Natural killer cell (primary cell): ENCODE results near the gene LEPR. TPM values are rescaled to one million over a fixed set of nuclear protein-coding genes. Genes with fewer than 3 reads are reported as not detected.

ENCODE experiments used
- ATAC-seq, 3 donors: fragments of 150-1000 bp in 2 of 3; fragments of 200-7000 bp in 1 of 3; cut with Tn5 transposase; 1 replicate in 1 of 3; 2 replicates in 2 of 3; pipeline ENCODE4 v1.10.0; 2021; ENCODE audit warnings: mild to moderate bottlenecking in 2 of 3, moderate library complexity in 2 of 3
- DNase-seq, 2 donors: peaks; one replicate each; pipeline versions ENCODE4 v3.0.0 to v3.0.0-alpha.2; 2013 to 2021; ENCODE audit warnings: mixed read lengths in 1 of 2
- H3K27ac ChIP-seq: one replicate; pipeline ENCODE4 v1.5.1; 2013; ENCODE audit warnings: mild to moderate bottlenecking, low read length
- H3K27me3 ChIP-seq: one replicate; pipeline ENCODE4 v1.6.1; 2013; ENCODE audit warnings: low read length; ENCODE audit not compliant: control insufficient read depth, insufficient read depth
- H3K36me3 ChIP-seq: one replicate; pipeline ENCODE4 v1.6.1; 2013; ENCODE audit warnings: low read length; ENCODE audit not compliant: control insufficient read depth, insufficient read depth
- H3K4me1 ChIP-seq: one replicate; pipeline ENCODE4 v1.6.1; 2013; ENCODE audit warnings: low read length; ENCODE audit not compliant: control insufficient read depth, insufficient read depth
- H3K4me3 ChIP-seq: one replicate; pipeline ENCODE4 v1.5.1; 2013; ENCODE audit warnings: low read length
- H3K9me3 ChIP-seq: one replicate; pipeline ENCODE4 v1.6.1; 2013; ENCODE audit warnings: low read length; ENCODE audit not compliant: control insufficient read depth, insufficient read depth
- H3K27ac Mint-ChIP-seq, 2 donors: one replicate each; pipeline ENCODE4 v1.8.0; 2022; ENCODE audit warnings: mild to moderate bottlenecking in 2 of 2, mixed read lengths in 2 of 2, moderate library complexity in 1 of 2
- H3K27me3 Mint-ChIP-seq, 2 donors: one replicate each; pipeline ENCODE4 v1.8.0; 2022; ENCODE audit warnings: low read depth in 2 of 2, mixed read lengths in 2 of 2
- H3K36me3 Mint-ChIP-seq: one replicate; pipeline ENCODE4 v1.8.0; 2022; ENCODE audit warnings: mixed read lengths
- H3K4me1 Mint-ChIP-seq, 2 donors: one replicate each; pipeline ENCODE4 v1.8.0; 2022; ENCODE audit warnings: mixed read lengths in 2 of 2
- H3K4me3 Mint-ChIP-seq: one replicate; pipeline ENCODE4 v1.8.0; 2022; ENCODE audit warnings: mild to moderate bottlenecking, moderate library complexity, mixed read lengths
- H3K9me3 Mint-ChIP-seq, 2 donors: one replicate each; pipeline ENCODE4 v1.8.0; 2022; ENCODE audit warnings: mixed read lengths in 2 of 2
- CTCF ChIP-seq: fragments of 200-600 bp; IDR thresholded peaks from one replicate; pipeline ENCODE4 v1.8.0; 2022; ENCODE audit warnings: antibody characterized with exemption
- WGBS: methylation state at CpG from one replicate; pipeline ENCODE4 v1.1.7; 2013; ENCODE audit warnings: missing lambda C conversion rate; ENCODE audit not compliant: insufficient coverage; 5-methylcytosine and 5-hydroxymethylcytosine counted together
- intact Hi-C: fragments of 100-400 bp; cut with micrococcal nuclease; formaldehyde crosslinking; loops from one replicate; pipeline ENCODE4 v1.14.2; 2022
- total RNA-seq, 4 donors: library from RNA; stranded (reverse); fragments of 120-200 nt in 1 of 4; gene quantifications; one replicate each; pipeline versions ENCODE4 v1.2.3 to v1.2.4, GENCODE V29; 2013 to 2022

The LEPR gene
- total RNA-seq, 3 donors from 2014 or later (not counting 1 experiment from before 2014, with no cell fraction given), result 2.0 to 3.6 (median 2.1) TPM

- Mint-ChIP-seq H3K9me3 (no peaks in the 10 kb centered on the region), H3K27ac (no peak overlapping the region), H3K4me3 (no peak overlapping the region), H3K27me3 (peaks cover 8 to 10% of the 10 kb centered on the region in 2 donors), H3K36me3 (no peaks in the 10 kb centered on the region), H3K4me1 (no peaks in the 10 kb centered on the region)
- H3K9me3 ChIP-seq, result no peaks in the 10 kb centered on the region
- DNase-seq, result no peak
- H3K27ac ChIP-seq, result no peak overlapping the region
- WGBS, result 91% methylated on average over 1 of the region's 1 CpG
- H3K27me3 ChIP-seq, result no peaks in the 10 kb centered on the region
- intact Hi-C loops, result no loop called here
- ATAC-seq, result no peak
- no peaks in the 10 kb centered on the region for H3K36me3 ChIP-seq
- no peak for TF ChIP-seq CTCF
- H3K4me3 ChIP-seq, result no peak overlapping the region
- no peaks in the 10 kb centered on the region for H3K4me1 ChIP-seq
Measured at GRCh38 chr1:65393928-65394327, 26.5 kb upstream of the LEPR start.

- no peak overlapping the region for H3K27ac Mint-ChIP-seq
- TF ChIP-seq CTCF, result no peak
- H3K36me3 Mint-ChIP-seq, result no peaks in the 10 kb centered on the region
- no peaks in the 10 kb centered on the region for H3K9me3 ChIP-seq
- no peak overlapping the region for H3K4me3 ChIP-seq
- no peak for ATAC-seq
- no peak overlapping the region for H3K27ac ChIP-seq
- no peaks in the 10 kb centered on the region for H3K4me1 Mint-ChIP-seq
- H3K36me3 ChIP-seq, result no peaks in the 10 kb centered on the region
- H3K27me3 ChIP-seq, result no peaks in the 10 kb centered on the region
- H3K4me3 Mint-ChIP-seq, result no peak overlapping the region
- peaks cover 4 to 15% of the 10 kb centered on the region in 2 donors for H3K27me3 Mint-ChIP-seq
- intact Hi-C loops, result no loop called here
- H3K4me1 ChIP-seq, result no peaks in the 10 kb centered on the region
- no peaks in the 10 kb centered on the region for H3K9me3 Mint-ChIP-seq
- DNase-seq, result no peak
- WGBS, result 72% methylated on average over 3 of the region's 3 CpGs
Measured at GRCh38 chr1:65395887-65396612, 24.4 kb upstream of the LEPR start.

- H3K4me3 Mint-ChIP-seq, result no peak overlapping the region
Measured at GRCh38 chr1:65398083-65398482, 22.4 kb upstream of the LEPR start.

More at GRCh38 chr1:65398083-65398482, 22.4 kb upstream of the LEPR start:
- DNase-seq, result no peak
- no peak overlapping the region for H3K4me3 ChIP-seq
- no peaks in the 10 kb centered on the region for H3K27me3 ChIP-seq
- no peak for TF ChIP-seq CTCF
- no peak overlapping the region for H3K27ac ChIP-seq
- H3K36me3 ChIP-seq, result no peaks in the 10 kb centered on the region
- Mint-ChIP-seq H3K4me1 (no peaks in the 10 kb centered on the region), H3K9me3 (no peaks in the 10 kb centered on the region), H3K36me3 (no peaks in the 10 kb centered on the region), H3K27me3 (peaks cover 0 to 12% of the 10 kb centered on the region in 2 donors), H3K27ac (no peak overlapping the region)
- ATAC-seq, result no peak
- no CpG with 5 or more reads among the region's 1 CpG for WGBS
- no peaks in the 10 kb centered on the region for H3K9me3 ChIP-seq
- intact Hi-C loops, result no loop called here
- no peaks in the 10 kb centered on the region for H3K4me1 ChIP-seq
